ENCODE data around the gene CCM2. TPM values are rescaled to one million over a fixed set of nuclear protein-coding genes. Genes with fewer than 3 reads are reported as not detected.

The CCM2 gene
- total RNA-seq, 1 experiment from 2014 or later: 62.9 TPM

GRCh38 chr7:45077579-45077978 lies 77.6 kb downstream of the CCM2 start:
- CTCF ChIA-PET: no interaction called here
- no peak for DNase-seq
- Mint-ChIP-seq H3K27me3 (ENCODE audit: unreplicated experiment) (no peaks in the 10 kb centered on the region), H3K4me1 (ENCODE audit: low read depth, unreplicated experiment) (peaks cover 14% of the 10 kb centered on the region), H3K36me3 (ENCODE audit: insufficient read depth, unreplicated experiment) (peaks cover 19% of the 10 kb centered on the region), H3K27ac (ENCODE audit: unreplicated experiment) (peak overlapping the region; percentile 9), H3K9me3 (ENCODE audit: low read depth, unreplicated experiment) (no peaks in the 10 kb centered on the region), H3K4me3 (ENCODE audit: low read depth, unreplicated experiment) (no peak overlapping the region)
- TF ChIP-seq, protein P1, sequence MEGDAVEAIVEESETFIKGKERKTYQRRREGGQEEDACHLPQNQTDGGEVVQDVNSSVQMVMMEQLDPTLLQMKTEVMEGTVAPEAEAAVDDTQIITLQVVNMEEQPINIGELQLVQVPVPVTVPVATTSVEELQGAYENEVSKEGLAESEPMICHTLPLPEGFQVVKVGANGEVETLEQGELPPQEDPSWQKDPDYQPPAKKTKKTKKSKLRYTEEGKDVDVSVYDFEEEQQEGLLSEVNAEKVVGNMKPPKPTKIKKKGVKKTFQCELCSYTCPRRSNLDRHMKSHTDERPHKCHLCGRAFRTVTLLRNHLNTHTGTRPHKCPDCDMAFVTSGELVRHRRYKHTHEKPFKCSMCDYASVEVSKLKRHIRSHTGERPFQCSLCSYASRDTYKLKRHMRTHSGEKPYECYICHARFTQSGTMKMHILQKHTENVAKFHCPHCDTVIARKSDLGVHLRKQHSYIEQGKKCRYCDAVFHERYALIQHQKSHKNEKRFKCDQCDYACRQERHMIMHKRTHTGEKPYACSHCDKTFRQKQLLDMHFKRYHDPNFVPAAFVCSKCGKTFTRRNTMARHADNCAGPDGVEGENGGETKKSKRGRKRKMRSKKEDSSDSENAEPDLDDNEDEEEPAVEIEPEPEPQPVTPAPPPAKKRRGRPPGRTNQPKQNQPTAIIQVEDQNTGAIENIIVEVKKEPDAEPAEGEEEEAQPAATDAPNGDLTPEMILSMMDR (IDR thresholded peaks at IDR 0.05; ENCODE audit: unreplicated experiment): no peak
- BruUV-seq (replicated peaks): no TSS peak
- intact Hi-C loops (cut with micrococcal nuclease; ENCODE audit: unreplicated experiment): no loop called here

DNA sequence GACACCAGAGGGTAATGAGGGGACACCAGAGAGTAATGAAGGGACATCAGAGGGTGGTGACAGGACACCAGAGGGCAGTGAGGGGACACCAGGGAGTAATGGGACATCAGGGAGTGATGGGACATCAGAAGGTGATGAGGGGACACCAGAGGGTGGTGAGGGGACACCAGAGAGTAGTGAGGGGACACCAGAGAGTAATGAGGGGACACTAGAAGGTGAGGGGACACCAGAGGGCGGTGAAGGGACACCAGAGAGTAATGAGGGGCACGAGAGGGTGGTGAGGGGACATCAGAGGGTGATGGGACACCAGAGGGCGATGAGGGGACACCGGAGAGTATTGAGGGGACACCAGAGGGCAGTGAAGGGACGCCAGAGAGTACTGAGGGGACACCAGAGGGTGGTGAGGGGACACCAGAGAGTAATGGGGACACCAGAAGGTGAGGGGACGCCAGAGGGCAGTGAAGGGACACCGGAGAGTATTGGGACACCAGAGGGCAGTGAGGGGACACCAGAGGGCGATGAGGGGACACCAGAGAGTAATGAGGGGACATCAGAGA lies 78.2 kb downstream of the CCM2 start:
- Mint-ChIP-seq H3K27ac (ENCODE audit: unreplicated experiment) (peak overlapping the region; percentile 9), H3K9me3 (ENCODE audit: low read depth, unreplicated experiment) (no peaks in the 10 kb centered on the region), H3K4me1 (ENCODE audit: low read depth, unreplicated experiment) (peaks cover 14% of the 10 kb centered on the region), H3K4me3 (ENCODE audit: low read depth, unreplicated experiment) (no peak overlapping the region), H3K27me3 (ENCODE audit: unreplicated experiment) (no peaks in the 10 kb centered on the region), H3K36me3 (ENCODE audit: insufficient read depth, unreplicated experiment) (peaks cover 19% of the 10 kb centered on the region)
- intact Hi-C loops (cut with micrococcal nuclease; ENCODE audit: unreplicated experiment): loop anchor here (2.0 kb wide), 1 partner anchor 59 kb away; no protein-coding TSS in a partner anchor
- no peak for DNase-seq
- CTCF ChIA-PET: no interaction called here
- BruUV-seq (replicated peaks): no TSS peak
- TF ChIP-seq, protein P1 (IDR thresholded peaks at IDR 0.05; ENCODE audit: unreplicated experiment): no peak

DNA sequence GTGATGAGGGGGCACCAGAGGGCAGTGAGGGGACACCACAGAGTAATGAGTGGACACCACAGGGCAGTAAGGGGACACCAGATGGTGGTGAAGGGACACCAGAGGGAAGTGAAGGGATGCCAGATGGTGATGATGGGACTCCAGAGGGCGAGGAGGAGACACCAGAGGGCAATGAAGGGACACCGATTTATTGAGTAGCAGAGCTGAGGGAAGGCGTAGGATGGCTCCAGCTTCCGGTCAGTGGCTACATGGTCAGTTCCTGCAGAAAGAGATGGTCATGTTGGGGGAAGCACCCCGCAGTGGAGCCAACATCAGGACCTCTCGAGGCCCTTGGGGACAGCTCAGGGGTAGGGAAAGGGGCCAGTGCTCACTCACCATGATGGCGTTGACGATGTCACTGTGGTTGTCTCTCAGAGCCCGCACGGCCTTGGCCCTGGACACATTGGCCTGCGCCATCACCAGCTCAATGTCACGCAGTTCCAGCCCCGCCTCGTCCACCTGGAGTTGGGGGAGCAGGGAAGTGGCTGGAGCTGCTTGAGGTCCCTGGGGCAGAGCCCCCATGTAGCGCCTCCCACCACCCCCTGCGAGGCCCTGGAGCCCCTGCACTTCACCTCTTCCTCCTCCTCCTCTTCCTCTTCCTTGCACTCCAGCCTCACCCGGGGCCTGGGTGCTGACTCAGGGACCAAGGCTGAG lies 80.4 kb downstream of the CCM2 start:
- DNase-seq: no peak
- TF ChIP-seq, protein P1 (IDR thresholded peaks at IDR 0.05; ENCODE audit: unreplicated experiment): no peak
- H3K27me3 Mint-ChIP-seq (ENCODE audit: unreplicated experiment): no peaks in the 10 kb centered on the region
- H3K4me1 Mint-ChIP-seq (ENCODE audit: low read depth, unreplicated experiment): peaks cover 6% of the 10 kb centered on the region
- intact Hi-C loops (cut with micrococcal nuclease; ENCODE audit: unreplicated experiment): no loop called here
- no peak overlapping the region for H3K4me3 Mint-ChIP-seq (ENCODE audit: low read depth, unreplicated experiment)
- CTCF ChIA-PET: no interaction called here
- H3K9me3 Mint-ChIP-seq (ENCODE audit: low read depth, unreplicated experiment): no peaks in the 10 kb centered on the region
- BruUV-seq (replicated peaks): no TSS peak
- no peak overlapping the region for H3K27ac Mint-ChIP-seq (ENCODE audit: unreplicated experiment)
- H3K36me3 Mint-ChIP-seq (ENCODE audit: insufficient read depth, unreplicated experiment): peaks cover 11% of the 10 kb centered on the region

- intact Hi-C loops (cut with micrococcal nuclease; ENCODE audit: unreplicated experiment): no loop called here
- Mint-ChIP-seq H3K36me3 (ENCODE audit: insufficient read depth, unreplicated experiment) (peaks cover 12% of the 10 kb centered on the region), H3K27me3 (ENCODE audit: unreplicated experiment) (no peaks in the 10 kb centered on the region), H3K27ac (ENCODE audit: unreplicated experiment) (no peak overlapping the region), H3K9me3 (ENCODE audit: low read depth, unreplicated experiment) (no peaks in the 10 kb centered on the region), H3K4me3 (ENCODE audit: low read depth, unreplicated experiment) (no peak overlapping the region), H3K4me1 (ENCODE audit: low read depth, unreplicated experiment) (peaks cover 6% of the 10 kb centered on the region)
- no peak for DNase-seq
- CTCF ChIA-PET: no interaction called here
- TF ChIP-seq, protein P1 (IDR thresholded peaks at IDR 0.05; ENCODE audit: unreplicated experiment): no peak
- no TSS peak for BruUV-seq (replicated peaks)
These were observed 81.1 kb downstream of the CCM2 start for GRCh38 chr7:45080958-45081669.
